Measurements from ENCODE around the gene NSUN2.

DNA sequence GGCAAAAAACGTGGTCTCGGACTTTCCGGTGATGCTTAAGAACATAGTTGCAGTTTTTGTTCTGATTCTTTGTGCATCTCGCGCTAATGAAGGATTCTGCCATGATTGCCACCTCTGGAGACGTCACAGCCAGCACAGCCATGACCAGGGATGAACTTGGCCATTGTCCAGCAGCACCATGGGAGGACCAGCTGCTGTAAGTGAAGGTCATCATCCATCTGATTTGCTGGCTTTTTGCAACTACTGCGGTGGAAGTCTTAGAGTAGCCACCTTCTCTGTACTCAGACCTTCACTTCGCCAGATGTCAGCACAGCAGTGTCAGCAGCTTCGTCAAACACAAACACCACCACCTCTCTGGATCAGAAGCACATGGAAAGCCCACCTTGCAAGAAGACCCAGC lies 45.7 kb downstream of the NSUN2 start:
- TF ChIP-seq, protein P1, sequence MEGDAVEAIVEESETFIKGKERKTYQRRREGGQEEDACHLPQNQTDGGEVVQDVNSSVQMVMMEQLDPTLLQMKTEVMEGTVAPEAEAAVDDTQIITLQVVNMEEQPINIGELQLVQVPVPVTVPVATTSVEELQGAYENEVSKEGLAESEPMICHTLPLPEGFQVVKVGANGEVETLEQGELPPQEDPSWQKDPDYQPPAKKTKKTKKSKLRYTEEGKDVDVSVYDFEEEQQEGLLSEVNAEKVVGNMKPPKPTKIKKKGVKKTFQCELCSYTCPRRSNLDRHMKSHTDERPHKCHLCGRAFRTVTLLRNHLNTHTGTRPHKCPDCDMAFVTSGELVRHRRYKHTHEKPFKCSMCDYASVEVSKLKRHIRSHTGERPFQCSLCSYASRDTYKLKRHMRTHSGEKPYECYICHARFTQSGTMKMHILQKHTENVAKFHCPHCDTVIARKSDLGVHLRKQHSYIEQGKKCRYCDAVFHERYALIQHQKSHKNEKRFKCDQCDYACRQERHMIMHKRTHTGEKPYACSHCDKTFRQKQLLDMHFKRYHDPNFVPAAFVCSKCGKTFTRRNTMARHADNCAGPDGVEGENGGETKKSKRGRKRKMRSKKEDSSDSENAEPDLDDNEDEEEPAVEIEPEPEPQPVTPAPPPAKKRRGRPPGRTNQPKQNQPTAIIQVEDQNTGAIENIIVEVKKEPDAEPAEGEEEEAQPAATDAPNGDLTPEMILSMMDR (conservative IDR thresholded peaks at IDR 0.05; ENCODE audit: low read depth in 2 of 2), result no peak
- TF ChIP-seq EZH2 (IDR thresholded peaks at IDR 0.05; ENCODE audit: low read depth, unreplicated experiment) (no peak), CREB1 (CRISPR knock-in tag; IDR thresholded peaks at IDR 0.05; ENCODE audit: low read depth) (no peak), POLR2AphosphoS5 (IDR thresholded peaks at IDR 0.05; ENCODE audit: low read depth) (no peak), EZH2phosphoT487 (IDR thresholded peaks at IDR 0.05; ENCODE audit: unreplicated experiment) (no peak), NANOG (IDR thresholded peaks at IDR 0.05; ENCODE audit: borderline replicate concordance) (no peak)
